T-helper 1 cell treated with Interleukin-12 subunit alpha and Interleukin-12 subunit beta and Interleukin-4 antibody, amounts not matched to agents 30 μg/mL and 1 μg/mL, for 36 hours (primary cell): Measurements from ENCODE around the gene PRKG1.

Experiments
- H3K27ac Mint-ChIP-seq: one replicate; pipeline ENCODE4 v1.8.0; 2021; ENCODE audit warnings: mild to moderate bottlenecking, mixed read lengths
- H3K27me3 Mint-ChIP-seq: one replicate; pipeline ENCODE4 v1.8.0; 2021; ENCODE audit warnings: low read depth, mixed read lengths
- H3K36me3 Mint-ChIP-seq: one replicate; pipeline ENCODE4 v1.8.0; 2021; ENCODE audit warnings: low read depth, mixed read lengths
- H3K4me1 Mint-ChIP-seq: one replicate; pipeline ENCODE4 v1.8.0; 2021; ENCODE audit warnings: low read depth, mixed read lengths
- H3K4me3 Mint-ChIP-seq: one replicate; pipeline ENCODE4 v1.8.0; 2021; ENCODE audit warnings: mild to moderate bottlenecking, moderate library complexity, mixed read lengths
- H3K9me3 Mint-ChIP-seq: one replicate; pipeline ENCODE4 v1.8.0; 2021; ENCODE audit warnings: mixed read lengths

The PRKG1 gene

DNA sequence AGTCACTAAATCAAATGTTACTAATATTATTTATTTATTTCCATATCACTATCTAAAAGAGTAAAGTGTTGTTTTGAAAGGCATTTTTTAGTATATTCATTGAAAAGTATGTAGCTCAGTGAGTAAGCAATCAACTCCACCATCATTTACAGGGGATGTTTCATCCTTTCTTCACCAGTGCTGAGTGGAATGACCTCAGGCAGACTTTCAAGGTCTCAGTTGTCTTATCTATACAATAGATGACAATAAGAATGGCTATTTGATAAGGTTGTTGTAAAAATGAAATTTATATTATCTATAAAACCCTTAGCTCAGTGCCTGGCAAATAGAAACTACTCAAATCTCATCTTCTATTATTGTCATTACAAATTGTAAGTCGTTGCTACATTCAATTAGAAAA, 829.4 kb downstream of the PRKG1 start:
- Mint-ChIP-seq H3K36me3 (no peaks in the 10 kb centered on the region), H3K4me1 (no peaks in the 10 kb centered on the region), H3K27ac (no peak overlapping the region), H3K4me3 (no peak overlapping the region), H3K27me3 (peaks cover 16% of the 10 kb centered on the region), H3K9me3 (no peaks in the 10 kb centered on the region)

GRCh38 chr10:51905032-51905431, 830.7 kb downstream of the PRKG1 start:
- H3K36me3 Mint-ChIP-seq: no peaks in the 10 kb centered on the region
- no peak overlapping the region for H3K4me3 Mint-ChIP-seq
- H3K4me1 Mint-ChIP-seq: no peaks in the 10 kb centered on the region
- H3K27ac Mint-ChIP-seq: no peak overlapping the region
- peaks cover 24% of the 10 kb centered on the region for H3K27me3 Mint-ChIP-seq
- no peaks in the 10 kb centered on the region for H3K9me3 Mint-ChIP-seq

DNA sequence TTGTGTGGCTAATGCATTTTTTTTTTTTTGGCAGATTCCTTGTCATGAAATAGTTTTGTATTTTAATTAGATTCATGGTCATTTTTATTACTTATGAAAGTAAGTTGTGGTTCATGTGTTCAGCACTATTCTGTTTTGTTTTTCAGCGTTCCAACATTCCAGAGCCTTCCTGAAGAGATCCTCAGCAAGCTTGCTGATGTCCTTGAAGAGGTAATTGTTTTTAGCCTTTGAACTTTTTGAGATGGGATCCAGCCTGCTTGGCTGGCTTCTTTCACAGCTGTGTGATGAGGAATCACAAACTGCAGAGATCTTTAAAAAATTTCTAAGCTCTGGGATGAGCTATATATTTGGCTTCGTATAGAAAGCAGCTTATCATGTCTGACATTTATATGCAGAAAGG, 833.1 kb downstream of the PRKG1 start:
- Mint-ChIP-seq H3K9me3 (no peaks in the 10 kb centered on the region), H3K4me1 (no peaks in the 10 kb centered on the region), H3K4me3 (no peak overlapping the region), H3K27ac (no peak overlapping the region), H3K27me3 (peaks cover 29% of the 10 kb centered on the region), H3K36me3 (no peaks in the 10 kb centered on the region)

DNA sequence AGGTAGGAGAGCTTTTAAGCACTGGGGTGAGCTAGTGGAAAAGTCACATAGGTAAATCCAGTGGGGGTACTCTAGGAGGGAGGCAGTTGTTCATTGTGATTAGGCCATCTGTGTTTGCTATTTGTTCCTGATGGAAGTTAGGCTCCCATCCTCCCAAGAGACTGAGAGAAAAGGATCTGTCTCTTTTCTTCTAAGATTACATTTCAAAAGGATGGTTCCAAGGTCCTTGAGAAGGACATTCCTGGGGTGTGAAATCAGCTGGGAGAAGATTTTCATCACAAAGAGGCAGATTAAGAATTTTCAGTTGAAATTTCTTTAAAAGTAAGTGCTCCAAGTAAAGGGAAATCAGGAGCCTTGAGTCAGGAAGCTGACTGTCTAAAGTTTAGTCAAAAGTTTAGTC, 835.9 kb downstream of the PRKG1 start:
- no peaks in the 10 kb centered on the region for H3K4me1 Mint-ChIP-seq
- H3K4me3 Mint-ChIP-seq: no peak overlapping the region
- no peak overlapping the region for H3K27ac Mint-ChIP-seq
- H3K36me3 Mint-ChIP-seq: no peaks in the 10 kb centered on the region
- peaks cover 26% of the 10 kb centered on the region for H3K27me3 Mint-ChIP-seq
- no peaks in the 10 kb centered on the region for H3K9me3 Mint-ChIP-seq

DNA sequence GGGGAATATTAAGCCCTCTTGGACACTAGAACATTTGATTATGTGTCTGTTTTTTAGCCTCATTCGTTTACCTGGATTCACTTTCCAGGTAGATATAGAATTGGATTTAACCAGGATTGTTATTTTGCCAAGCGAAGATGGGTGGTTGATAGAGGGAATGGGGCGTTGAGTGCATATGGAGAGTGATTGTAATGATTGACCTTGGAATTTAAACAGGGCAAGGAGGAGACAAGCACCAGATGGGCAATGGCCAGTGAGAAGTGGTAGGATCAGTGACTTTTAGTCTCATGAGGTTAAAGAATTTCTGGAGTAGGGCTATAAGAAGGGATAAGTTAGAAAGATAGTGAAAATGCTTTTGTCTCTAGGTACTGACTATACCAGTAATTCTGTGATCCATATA, 836.3 kb downstream of the PRKG1 start:
- H3K27me3 Mint-ChIP-seq: peaks cover 25% of the 10 kb centered on the region
- no peaks in the 10 kb centered on the region for H3K36me3 Mint-ChIP-seq
- no peaks in the 10 kb centered on the region for H3K4me1 Mint-ChIP-seq
- no peak overlapping the region for H3K4me3 Mint-ChIP-seq
- no peak overlapping the region for H3K27ac Mint-ChIP-seq
- H3K9me3 Mint-ChIP-seq: no peaks in the 10 kb centered on the region

GRCh38 chr10:51911723-51912122, 837.4 kb downstream of the PRKG1 start:
- Mint-ChIP-seq H3K4me1 (no peaks in the 10 kb centered on the region), H3K4me3 (no peak overlapping the region)

DNA sequence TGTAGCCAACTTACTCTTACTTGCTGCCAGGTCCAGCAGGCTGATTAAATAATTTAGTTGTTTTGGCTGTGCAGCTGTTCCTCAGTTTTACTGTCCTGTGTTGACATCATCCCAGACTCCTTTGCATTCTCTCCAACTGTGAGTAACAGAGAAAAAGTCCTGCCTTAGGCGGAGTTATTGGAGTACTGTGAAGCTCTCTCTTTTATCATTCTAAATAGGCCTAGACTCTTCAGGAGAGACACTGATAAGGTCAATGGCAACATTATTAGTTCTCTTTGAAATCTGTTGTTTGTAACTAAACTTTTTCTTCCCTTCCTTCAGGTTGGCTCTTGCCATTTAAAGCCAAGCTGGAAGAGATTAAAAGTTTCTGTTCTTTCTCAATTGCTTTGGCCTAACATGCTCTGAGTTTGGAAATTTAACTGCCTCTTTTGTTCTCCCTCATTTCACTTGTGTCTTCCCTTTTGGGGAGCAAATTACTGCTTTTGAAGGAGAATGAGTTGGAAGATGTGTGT, 840.8 kb downstream of the PRKG1 start:
- H3K4me3 Mint-ChIP-seq: no peak overlapping the region
- H3K9me3 Mint-ChIP-seq: no peaks in the 10 kb centered on the region
- no peak overlapping the region for H3K27ac Mint-ChIP-seq
- H3K4me1 Mint-ChIP-seq: no peaks in the 10 kb centered on the region
- H3K27me3 Mint-ChIP-seq: peaks cover 4% of the 10 kb centered on the region
- H3K36me3 Mint-ChIP-seq: no peaks in the 10 kb centered on the region

More at GRCh38 chr10:51911723-51912122, 837.4 kb downstream of the PRKG1 start:
- no peaks in the 10 kb centered on the region for H3K36me3 Mint-ChIP-seq
- H3K27ac Mint-ChIP-seq: no peak overlapping the region
- H3K9me3 Mint-ChIP-seq: no peaks in the 10 kb centered on the region
- peaks cover 16% of the 10 kb centered on the region for H3K27me3 Mint-ChIP-seq

DNA sequence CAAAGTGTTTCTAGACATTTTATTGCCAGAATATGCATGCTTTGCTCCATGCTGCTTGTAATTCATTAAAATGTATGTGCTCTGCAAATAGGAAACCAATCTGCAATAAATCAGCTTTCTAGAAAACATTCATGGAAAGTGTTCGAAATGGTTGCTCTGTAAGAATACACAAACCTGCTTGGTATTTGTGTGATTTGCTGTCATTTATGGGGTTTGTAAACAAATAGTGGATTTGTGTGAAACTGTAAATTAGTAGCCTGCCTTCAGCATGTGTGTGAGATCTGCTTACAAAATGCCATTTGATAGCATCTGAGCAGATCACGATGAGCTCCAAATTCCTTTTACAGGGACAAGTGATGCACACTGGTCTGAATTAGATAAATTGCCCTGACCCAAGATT, 844.2 kb downstream of the PRKG1 start:
- Mint-ChIP-seq H3K36me3 (no peaks in the 10 kb centered on the region), H3K9me3 (no peaks in the 10 kb centered on the region), H3K27me3 (no peaks in the 10 kb centered on the region), H3K27ac (no peak overlapping the region), H3K4me3 (no peak overlapping the region), H3K4me1 (no peaks in the 10 kb centered on the region)

- no peak overlapping the region for H3K4me3 Mint-ChIP-seq
- no peaks in the 10 kb centered on the region for H3K27me3 Mint-ChIP-seq
- H3K27ac Mint-ChIP-seq: no peak overlapping the region
- H3K36me3 Mint-ChIP-seq: no peaks in the 10 kb centered on the region
- no peaks in the 10 kb centered on the region for H3K9me3 Mint-ChIP-seq
- no peaks in the 10 kb centered on the region for H3K4me1 Mint-ChIP-seq
These were observed 844.6 kb downstream of the PRKG1 start for GRCh38 chr10:51918884-51919325.

- Mint-ChIP-seq H3K4me1 (no peaks in the 10 kb centered on the region), H3K9me3 (no peaks in the 10 kb centered on the region), H3K27me3 (peaks cover 4% of the 10 kb centered on the region), H3K4me3 (no peak overlapping the region), H3K36me3 (no peaks in the 10 kb centered on the region), H3K27ac (no peak overlapping the region)
These were observed 846.4 kb downstream of the PRKG1 start for GRCh38 chr10:51920672-51921071.

- Mint-ChIP-seq H3K27ac (no peak overlapping the region), H3K9me3 (no peaks in the 10 kb centered on the region), H3K36me3 (no peaks in the 10 kb centered on the region), H3K4me3 (no peak overlapping the region), H3K4me1 (no peaks in the 10 kb centered on the region), H3K27me3 (peaks cover 8% of the 10 kb centered on the region)
These were observed 850.1 kb downstream of the PRKG1 start for GRCh38 chr10:51924359-51924758.

DNA sequence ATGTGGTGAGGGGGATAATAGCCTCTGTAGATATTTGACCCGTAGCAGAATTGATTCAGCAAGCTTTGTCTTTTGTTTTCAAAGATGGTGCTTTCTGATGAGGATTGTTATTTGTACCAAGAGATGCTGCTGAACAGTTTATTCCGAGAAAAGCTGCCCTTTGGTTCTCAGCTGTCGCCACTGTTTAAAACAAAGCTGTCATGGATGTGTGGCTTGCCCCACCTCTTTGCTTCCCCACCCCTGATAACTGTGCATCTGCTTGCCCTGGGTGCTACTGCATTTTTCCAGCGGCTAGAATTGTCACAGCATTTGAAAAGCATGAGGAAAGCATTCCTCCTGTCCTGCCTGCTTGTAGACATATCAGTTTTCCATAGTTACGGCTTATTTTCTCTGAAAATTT, 852.0 kb downstream of the PRKG1 start:
- Mint-ChIP-seq H3K27ac (no peak overlapping the region), H3K9me3 (no peaks in the 10 kb centered on the region), H3K27me3 (peaks cover 8% of the 10 kb centered on the region), H3K4me3 (no peak overlapping the region), H3K36me3 (no peaks in the 10 kb centered on the region), H3K4me1 (no peaks in the 10 kb centered on the region)

DNA sequence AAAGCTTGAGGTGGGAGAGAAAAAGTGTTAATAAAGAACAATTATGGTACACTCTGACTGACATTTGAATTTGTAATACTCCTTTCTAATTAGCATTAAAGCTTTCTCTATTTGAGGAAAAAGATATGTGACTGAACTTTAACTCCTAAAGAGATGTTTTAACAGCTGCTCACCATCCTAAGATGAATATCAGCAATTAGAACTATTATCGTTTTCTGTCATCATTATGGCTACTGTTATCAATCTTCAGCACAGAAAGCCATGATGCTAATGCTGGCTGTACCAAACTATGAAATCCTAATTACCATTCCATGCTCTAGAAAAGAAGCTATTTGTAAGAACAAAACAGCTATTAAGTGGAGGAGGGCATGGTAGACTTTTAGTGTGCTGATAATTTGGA, 853.9 kb downstream of the PRKG1 start:
- Mint-ChIP-seq H3K4me3 (no peak overlapping the region), H3K4me1 (peaks cover 2% of the 10 kb centered on the region), H3K36me3 (no peaks in the 10 kb centered on the region), H3K27ac (no peak overlapping the region), H3K27me3 (peaks cover 14% of the 10 kb centered on the region), H3K9me3 (no peaks in the 10 kb centered on the region)

DNA sequence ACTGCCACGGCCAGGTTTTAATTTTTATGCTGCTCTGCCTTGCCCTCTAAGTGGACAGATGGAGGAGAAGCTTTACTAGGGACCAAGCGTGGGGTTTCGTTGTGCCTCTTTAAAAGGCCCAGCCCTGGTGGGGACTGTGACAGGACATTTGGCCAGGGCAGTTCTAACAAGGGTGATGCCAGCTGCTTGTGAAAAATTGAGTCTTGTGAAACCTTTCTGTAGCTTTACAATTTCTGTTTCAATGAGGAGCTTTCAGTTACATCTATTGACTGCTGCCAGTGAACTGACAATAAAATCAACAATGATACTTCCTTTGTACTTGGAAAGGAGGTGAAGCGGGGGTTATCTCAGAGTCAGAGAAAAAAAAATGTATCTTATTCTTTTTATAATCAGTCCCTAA, 858.2 kb downstream of the PRKG1 start:
- Mint-ChIP-seq H3K9me3 (no peaks in the 10 kb centered on the region), H3K27ac (no peak overlapping the region), H3K36me3 (no peaks in the 10 kb centered on the region), H3K4me3 (no peak overlapping the region), H3K4me1 (peaks cover 2% of the 10 kb centered on the region), H3K27me3 (peaks cover 37% of the 10 kb centered on the region)

- Mint-ChIP-seq H3K36me3 (no peaks in the 10 kb centered on the region), H3K4me1 (peaks cover 2% of the 10 kb centered on the region), H3K27ac (no peak overlapping the region), H3K27me3 (peaks cover 40% of the 10 kb centered on the region), H3K9me3 (no peaks in the 10 kb centered on the region), H3K4me3 (no peak overlapping the region)
These were observed 860.1 kb downstream of the PRKG1 start for GRCh38 chr10:51934373-51934772.

- Mint-ChIP-seq H3K36me3 (no peaks in the 10 kb centered on the region), H3K9me3 (no peaks in the 10 kb centered on the region), H3K4me3 (no peak overlapping the region), H3K27ac (no peak overlapping the region), H3K4me1 (peaks cover 2% of the 10 kb centered on the region), H3K27me3 (peaks cover 40% of the 10 kb centered on the region)
These were observed 861.1 kb downstream of the PRKG1 start for GRCh38 chr10:51935341-51935740.
